GM23338 (cell line): Measurements from ENCODE around the gene CFAP410. TPM values are rescaled to one million over a fixed set of nuclear protein-coding genes. Genes with fewer than 3 reads are reported as not detected.
A peak's percentile ranks its signal among the peaks of the same experiment; 100 is the strongest.
"Not testable (repeated sequence)": the region's sequence is repeated elsewhere in the genome, so short reads cannot be mapped to it uniquely, and the experiment has no call there.

Source experiments
- ATAC-seq: fragments of 200-7000 bp; cut with Tn5 transposase; 3 replicates; pipeline ENCODE4 v1.9.1; 2020
- DNase-seq: peaks from one replicate; pipeline ENCODE4 v3.0.0-alpha.2; 2015; ENCODE audit warnings: low spot score
- H2AFZ ChIP-seq: fragments of 200-600 bp; sonication (generic); 2 replicates; pipeline ENCODE4 v1.8.0; 2016; ENCODE audit warnings: antibody characterized with exemption, mild to moderate bottlenecking, moderate library complexity
- H3F3A ChIP-seq: fragments of 200-600 bp; sonication (generic); replicated peaks from 2 replicates; pipeline ENCODE4 v1.8.0; 2017; ENCODE audit warnings: antibody characterized with exemption, mixed run types, low read depth
- H3K27ac ChIP-seq: fragments of 200-600 bp; sonication (generic); 2 replicates; pipeline ENCODE4 v1.6.1; 2016; ENCODE audit warnings: low read depth
- H3K27me3 ChIP-seq: fragments of 200-600 bp; sonication (generic); 2 replicates; pipeline ENCODE4 v1.8.0; 2016; ENCODE audit warnings: mild to moderate bottlenecking, mixed run types, moderate library complexity; ENCODE audit not compliant: insufficient read depth
- H3K36me3 ChIP-seq: fragments of 200-600 bp; sonication (generic); 2 replicates; pipeline ENCODE4 v1.8.0; 2016; ENCODE audit warnings: mild to moderate bottlenecking; ENCODE audit not compliant: insufficient read depth
- H3K4me1 ChIP-seq: fragments of 200-600 bp; sonication (generic); 2 replicates; pipeline ENCODE4 v1.8.0; 2016; ENCODE audit warnings: mild to moderate bottlenecking, moderate library complexity; ENCODE audit not compliant: insufficient read depth
- H3K4me2 ChIP-seq: fragments of 200-600 bp; sonication (generic); 2 replicates; pipeline ENCODE4 v1.7.1; 2017; ENCODE audit warnings: mixed run types
- H3K4me3 ChIP-seq: fragments of 200-600 bp; sonication (generic); 2 replicates; pipeline ENCODE4 v1.6.1; 2016; ENCODE audit warnings: mixed run types
- H3K79me2 ChIP-seq: fragments of 200-600 bp; sonication (generic); replicated peaks from 2 replicates; pipeline ENCODE4 v1.8.0; 2017; ENCODE audit warnings: mild to moderate bottlenecking; ENCODE audit not compliant: insufficient read depth
- H3K9me2 ChIP-seq: fragments of 200-600 bp; sonication (generic); 2 replicates; pipeline ENCODE4 v1.8.0; 2017; ENCODE audit not compliant: insufficient read depth
- H4K20me1 ChIP-seq: fragments of 200-600 bp; sonication (generic); replicated peaks from 2 replicates; pipeline ENCODE4 v1.8.0; 2017; ENCODE audit warnings: mild to moderate bottlenecking; ENCODE audit not compliant: insufficient read depth
- H3K27ac Mint-ChIP-seq: 2 replicates; pipeline ENCODE4 v1.8.0; 2020; ENCODE audit warnings: inconsistent platforms, mild to moderate bottlenecking, moderate library complexity, mixed read lengths
- H3K27me3 Mint-ChIP-seq: 3 replicates; pipeline ENCODE4 v1.8.0; 2022; ENCODE audit warnings: low read depth, mild to moderate bottlenecking, moderate library complexity, mixed read lengths, inconsistent platforms; ENCODE audit not compliant: insufficient read depth, poor library complexity
- H3K36me3 Mint-ChIP-seq: 3 replicates; pipeline ENCODE4 v1.8.0; 2021; ENCODE audit warnings: low read depth, mild to moderate bottlenecking, inconsistent platforms, moderate library complexity, mixed read lengths
- H3K4me1 Mint-ChIP-seq: 3 replicates; pipeline ENCODE4 v1.8.0; 2020; ENCODE audit warnings: mild to moderate bottlenecking, inconsistent platforms, mixed read lengths
- H3K4me3 Mint-ChIP-seq: 3 replicates; pipeline ENCODE4 v1.8.0; 2021; ENCODE audit warnings: moderate library complexity, mild to moderate bottlenecking, inconsistent platforms, mixed read lengths
- H3K9me3 Mint-ChIP-seq: 3 replicates; pipeline ENCODE4 v1.8.0; 2020; ENCODE audit warnings: moderate library complexity, mild to moderate bottlenecking, inconsistent platforms, mixed read lengths
- CREB1 ChIP-seq: fragments of 250-450 bp; sonication (Bioruptor Pico); IDR thresholded peaks from 2 replicates; pipeline ENCODE4 v1.5.0; 2020; ENCODE audit warnings: low read depth, mild to moderate bottlenecking, moderate library complexity
- CTCF ChIP-seq, 2 experiments: fragments of 200-600 bp in 1 of 2; sonication (generic) in 1 of 2; conservative IDR thresholded peaks; 2 replicates each; pipeline versions ENCODE4 v1.5.1 to v1.6.1; 2016 to 2017; ENCODE audit warnings: antibody characterized with exemption in 2 of 2, low read depth in 2 of 2, mild to moderate bottlenecking in 2 of 2, moderate library complexity in 1 of 2
- ETS1 ChIP-seq: IDR thresholded peaks from 2 replicates; pipeline ENCODE4 v1.6.1; 2016; ENCODE audit warnings: antibody characterized with exemption
- EZH2 ChIP-seq: fragments of 200-600 bp; sonication (generic); IDR thresholded peaks from one replicate; pipeline ENCODE4 v1.8.0; 2017; ENCODE audit warnings: antibody characterized with exemption, mild to moderate bottlenecking, low read depth; ENCODE audit not compliant: unreplicated experiment
- EZH2phosphoT487 ChIP-seq: fragments of 200-600 bp; sonication (generic); IDR thresholded peaks from one replicate; pipeline ENCODE4 v1.8.1; 2018; ENCODE audit warnings: antibody characterized with exemption; ENCODE audit not compliant: unreplicated experiment
- JUNB ChIP-seq: IDR thresholded peaks from one replicate; pipeline ENCODE4 v1.6.1; 2016; ENCODE audit warnings: antibody characterized with exemption; ENCODE audit not compliant: unreplicated experiment
- NANOG ChIP-seq: IDR thresholded peaks from 2 replicates; pipeline ENCODE4 v1.6.1; 2016; ENCODE audit warnings: antibody characterized with exemption, borderline replicate concordance
- POLR2AphosphoS5 ChIP-seq: IDR thresholded peaks from 2 replicates; pipeline ENCODE4 v1.6.1; 2016; ENCODE audit warnings: antibody characterized with exemption, low read depth
- STAT1 ChIP-seq: IDR thresholded peaks from one replicate; pipeline ENCODE4 v1.6.1; 2016; ENCODE audit warnings: antibody characterized with exemption; ENCODE audit not compliant: unreplicated experiment
- polyA plus RNA-seq: library from polyadenylated mRNA; unstranded; fragments of >200 nt; fragmentation: Nextera tagmentation; extraction: Ambion mirVana; gene quantifications from 2 replicates; pipeline ENCODE4 v1.2.1, GENCODE V29; 2016
- total RNA-seq: library from RNA; depleted of rRNA; stranded (reverse); fragments of >200 nt; shearing (Covaris generic); gene quantifications from 2 replicates; pipeline ENCODE4 v1.2.3, GENCODE V29; 2014
- TF ChIP-seq, protein P1 (sequence below): IDR thresholded peaks from one replicate; pipeline ENCODE4 v1.6.1; 2018; ENCODE audit warnings: antibody characterized with exemption; ENCODE audit not compliant: unreplicated experiment

Gene CFAP410
- total and polyA plus RNA-seq, 2 experiments from 2014 or later, result 11.0 to 24.0 TPM

- Mint-ChIP-seq H3K27ac (no peak overlapping the region), H3K36me3 (no peaks in the 10 kb centered on the region), H3K27me3 (peaks cover 12% of the 10 kb centered on the region), H3K4me1 (no peaks in the 10 kb centered on the region; the same call in 2 of the 3 replicates), H3K9me3 (no peaks in the 10 kb centered on the region), H3K4me3 (no peak overlapping the region)
- ATAC-seq (peak; percentile 47), DNase-seq (peak; percentile 40)
- Histone ChIP-seq H3K4me1 (no peaks in the 10 kb centered on the region), H4K20me1 (no peaks in the 10 kb centered on the region), H3K9me2 (no peaks in the 10 kb centered on the region), H3K79me2 (no peaks in the 10 kb centered on the region), H3K27ac (no peak overlapping the region), H3K4me2 (no peak overlapping the region), H2AFZ (no peak overlapping the region; the same call in 1 of the 2 replicates), H3K36me3 (no peaks in the 10 kb centered on the region), H3F3A (no peaks in the 10 kb centered on the region), H3K27me3 (no peaks in the 10 kb centered on the region; the same call in 1 of the 2 replicates), H3K4me3 (no peak overlapping the region)
- TF ChIP-seq CTCF (conservative IDR thresholded peaks at IDR 0.05; ENCODE audit: low read depth in 2 of 2), result peak; percentile 36 to 68
- TF ChIP-seq EZH2, result no peak
These were observed 25.2 kb upstream of the CFAP410 start for GRCh38 chr21:44364151-44365053.

DNA sequence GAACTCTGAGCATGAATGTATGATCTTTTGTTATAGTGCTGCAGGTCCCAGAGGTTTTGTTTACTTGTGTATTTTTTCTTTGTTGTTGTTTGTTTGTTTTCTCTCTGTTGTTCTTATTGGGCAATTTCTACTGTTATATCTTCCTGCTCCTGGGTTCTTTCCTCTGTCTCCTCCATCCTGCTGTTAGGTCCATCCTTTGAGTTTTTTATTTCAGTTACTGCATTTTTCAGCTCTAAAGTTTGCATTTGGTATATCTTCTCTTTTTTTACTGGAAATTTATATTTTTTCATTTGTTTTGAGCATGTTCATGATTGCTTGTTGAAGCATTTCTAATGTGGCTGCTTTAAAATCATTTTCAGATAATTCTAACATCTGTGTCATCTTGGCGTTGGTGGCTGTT is 24.1 kb upstream of the CFAP410 start:
- H3K9me3 Mint-ChIP-seq, result no peaks in the 10 kb centered on the region; the same call in 2 of the 3 replicates
- Histone ChIP-seq H3K27me3 (no peaks in the 10 kb centered on the region), H3K4me2 (no peak overlapping the region), H3K27ac (no peak overlapping the region), H3K79me2 (no peaks in the 10 kb centered on the region), H3K36me3 (no peaks in the 10 kb centered on the region), H3F3A (no peaks in the 10 kb centered on the region), H4K20me1 (no peaks in the 10 kb centered on the region), H3K4me3 (no peak overlapping the region), H3K4me1 (no peaks in the 10 kb centered on the region), H3K9me2 (peaks cover 3% of the 10 kb centered on the region; the same call in 1 of the 2 replicates), H2AFZ (no peak overlapping the region)
- no peaks in the 10 kb centered on the region for H3K4me1 Mint-ChIP-seq
- TF ChIP-seq, protein P1, sequence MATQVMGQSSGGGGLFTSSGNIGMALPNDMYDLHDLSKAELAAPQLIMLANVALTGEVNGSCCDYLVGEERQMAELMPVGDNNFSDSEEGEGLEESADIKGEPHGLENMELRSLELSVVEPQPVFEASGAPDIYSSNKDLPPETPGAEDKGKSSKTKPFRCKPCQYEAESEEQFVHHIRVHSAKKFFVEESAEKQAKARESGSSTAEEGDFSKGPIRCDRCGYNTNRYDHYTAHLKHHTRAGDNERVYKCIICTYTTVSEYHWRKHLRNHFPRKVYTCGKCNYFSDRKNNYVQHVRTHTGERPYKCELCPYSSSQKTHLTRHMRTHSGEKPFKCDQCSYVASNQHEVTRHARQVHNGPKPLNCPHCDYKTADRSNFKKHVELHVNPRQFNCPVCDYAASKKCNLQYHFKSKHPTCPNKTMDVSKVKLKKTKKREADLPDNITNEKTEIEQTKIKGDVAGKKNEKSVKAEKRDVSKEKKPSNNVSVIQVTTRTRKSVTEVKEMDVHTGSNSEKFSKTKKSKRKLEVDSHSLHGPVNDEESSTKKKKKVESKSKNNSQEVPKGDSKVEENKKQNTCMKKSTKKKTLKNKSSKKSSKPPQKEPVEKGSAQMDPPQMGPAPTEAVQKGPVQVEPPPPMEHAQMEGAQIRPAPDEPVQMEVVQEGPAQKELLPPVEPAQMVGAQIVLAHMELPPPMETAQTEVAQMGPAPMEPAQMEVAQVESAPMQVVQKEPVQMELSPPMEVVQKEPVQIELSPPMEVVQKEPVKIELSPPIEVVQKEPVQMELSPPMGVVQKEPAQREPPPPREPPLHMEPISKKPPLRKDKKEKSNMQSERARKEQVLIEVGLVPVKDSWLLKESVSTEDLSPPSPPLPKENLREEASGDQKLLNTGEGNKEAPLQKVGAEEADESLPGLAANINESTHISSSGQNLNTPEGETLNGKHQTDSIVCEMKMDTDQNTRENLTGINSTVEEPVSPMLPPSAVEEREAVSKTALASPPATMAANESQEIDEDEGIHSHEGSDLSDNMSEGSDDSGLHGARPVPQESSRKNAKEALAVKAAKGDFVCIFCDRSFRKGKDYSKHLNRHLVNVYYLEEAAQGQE, result no peak
- TF ChIP-seq STAT1, result no peak
- TF ChIP-seq POLR2AphosphoS5, result no peak
- TF ChIP-seq ETS1, result no peak
- TF ChIP-seq JUNB, result no peak
- no peak for TF ChIP-seq EZH2
- no peak for TF ChIP-seq NANOG
- no peak for TF ChIP-seq EZH2phosphoT487
- TF ChIP-seq CREB1 (CRISPR knock-in tag), result no peak
- no peak for TF ChIP-seq CTCF (conservative IDR thresholded peaks at IDR 0.05; ENCODE audit: low read depth in 2 of 2)
- peaks cover 9% of the 10 kb centered on the region for H3K27me3 Mint-ChIP-seq
- H3K27ac Mint-ChIP-seq, result no peak overlapping the region
- no peaks in the 10 kb centered on the region for H3K36me3 Mint-ChIP-seq
- no peak overlapping the region for H3K4me3 Mint-ChIP-seq
- ATAC-seq, result no peak
- DNase-seq, result no peak

DNA sequence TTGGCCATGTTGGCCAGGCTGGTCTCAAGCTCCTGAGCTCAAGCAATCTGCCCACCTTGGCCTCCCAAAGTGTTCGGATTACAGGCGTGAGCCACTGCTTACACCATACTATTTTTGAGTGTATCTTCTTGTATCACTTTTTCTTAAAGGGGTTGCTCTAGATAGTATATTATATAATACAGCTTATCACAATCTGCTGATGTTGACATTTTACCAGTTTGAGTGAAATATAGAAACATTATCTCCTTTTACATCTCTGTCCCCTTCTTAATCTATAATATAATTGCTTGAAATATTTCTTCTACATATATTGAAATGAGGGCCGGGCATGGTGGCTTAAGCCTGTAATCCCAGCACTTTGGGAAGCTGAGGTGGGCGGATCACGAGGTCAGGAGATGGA is 22.7 kb upstream of the CFAP410 start:
- not testable (repeated sequence) for ATAC-seq

More for the DNA sequence above, 22.7 kb upstream of the CFAP410 start:
- H3K4me3 Mint-ChIP-seq, H3K4me2 ChIP-seq, H3K27ac ChIP-seq, H3K4me3 ChIP-seq, H4K20me1 ChIP-seq, H2AFZ ChIP-seq, H3K27me3 ChIP-seq, H3K9me3 Mint-ChIP-seq, H3K4me1 Mint-ChIP-seq, H3K4me1 ChIP-seq, H3K36me3 ChIP-seq, H3K27ac Mint-ChIP-seq, H3K79me2 ChIP-seq, H3K36me3 Mint-ChIP-seq, H3K9me2 ChIP-seq, DNase-seq, H3F3A ChIP-seq: not testable (repeated sequence)
- peaks cover 11% of the 10 kb centered on the region for H3K27me3 Mint-ChIP-seq
